ENCODE results near the gene VSIG10.

VSIG10 gene

DNA sequence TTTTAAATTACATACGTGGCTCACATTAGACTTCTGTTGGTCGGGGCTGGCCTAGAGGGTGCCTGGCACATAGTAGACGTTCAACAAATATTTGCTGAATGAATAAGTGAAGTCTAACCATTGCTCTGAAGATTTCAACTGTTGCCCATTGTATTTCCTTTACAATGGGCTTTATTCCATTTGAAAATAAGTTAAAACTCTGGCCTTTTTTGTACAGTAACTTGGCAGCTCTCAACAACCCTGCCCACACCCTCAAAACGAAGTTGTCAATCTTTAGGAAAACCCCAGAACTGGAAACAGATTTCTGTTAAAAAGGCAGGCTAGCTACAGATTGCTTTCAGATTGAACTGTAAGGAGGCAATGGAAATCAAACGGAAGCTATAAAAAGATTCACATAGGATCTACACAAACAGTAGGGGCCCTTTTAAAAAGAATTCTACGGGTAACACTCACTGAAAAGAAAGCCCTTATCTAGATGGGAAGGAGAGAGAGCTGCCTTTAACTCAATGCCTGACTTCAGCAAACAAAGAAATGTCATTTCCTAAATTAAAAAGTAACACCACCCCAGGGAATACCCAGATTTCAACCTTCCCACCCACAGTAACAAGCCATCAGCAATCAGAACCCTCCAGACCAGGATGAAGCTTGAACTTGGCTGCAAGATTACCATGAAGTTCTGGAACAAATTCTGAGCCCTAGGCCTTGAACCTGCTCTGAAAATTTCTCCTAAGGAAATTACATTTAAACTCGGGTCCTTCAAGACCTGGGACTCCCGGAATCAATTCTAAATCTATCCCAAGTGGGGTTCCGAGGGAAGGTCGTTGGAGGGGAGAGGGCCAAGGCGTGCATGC, 44.2 kb downstream of the VSIG10 start:
- peak in 1 of 2 experiments; percentile 34 for DNase-seq

DNA sequence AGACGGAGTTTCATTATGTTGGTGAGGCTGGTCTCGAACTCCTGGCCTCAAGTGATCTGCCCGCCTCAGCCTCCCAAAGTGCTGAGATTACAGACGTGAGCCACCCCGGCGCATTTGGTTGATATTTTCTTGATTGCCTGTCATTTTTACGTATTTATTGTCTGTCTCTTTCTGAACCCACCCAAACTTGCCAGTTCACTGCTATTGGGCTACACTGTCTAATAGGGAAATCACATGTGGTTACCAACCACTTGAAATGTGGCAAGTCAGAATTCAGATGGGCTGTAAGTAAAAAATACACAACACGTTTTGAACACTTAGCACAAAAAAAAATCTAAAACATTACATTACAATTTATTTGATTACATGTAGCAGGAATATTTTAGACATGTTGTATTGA, 44.9 kb downstream of the VSIG10 start:
- no peak for DNase-seq

- DNase-seq, result no peak
These were observed 45.6 kb downstream of the VSIG10 start for GRCh38 chr12:118058227-118058626.

DNA sequence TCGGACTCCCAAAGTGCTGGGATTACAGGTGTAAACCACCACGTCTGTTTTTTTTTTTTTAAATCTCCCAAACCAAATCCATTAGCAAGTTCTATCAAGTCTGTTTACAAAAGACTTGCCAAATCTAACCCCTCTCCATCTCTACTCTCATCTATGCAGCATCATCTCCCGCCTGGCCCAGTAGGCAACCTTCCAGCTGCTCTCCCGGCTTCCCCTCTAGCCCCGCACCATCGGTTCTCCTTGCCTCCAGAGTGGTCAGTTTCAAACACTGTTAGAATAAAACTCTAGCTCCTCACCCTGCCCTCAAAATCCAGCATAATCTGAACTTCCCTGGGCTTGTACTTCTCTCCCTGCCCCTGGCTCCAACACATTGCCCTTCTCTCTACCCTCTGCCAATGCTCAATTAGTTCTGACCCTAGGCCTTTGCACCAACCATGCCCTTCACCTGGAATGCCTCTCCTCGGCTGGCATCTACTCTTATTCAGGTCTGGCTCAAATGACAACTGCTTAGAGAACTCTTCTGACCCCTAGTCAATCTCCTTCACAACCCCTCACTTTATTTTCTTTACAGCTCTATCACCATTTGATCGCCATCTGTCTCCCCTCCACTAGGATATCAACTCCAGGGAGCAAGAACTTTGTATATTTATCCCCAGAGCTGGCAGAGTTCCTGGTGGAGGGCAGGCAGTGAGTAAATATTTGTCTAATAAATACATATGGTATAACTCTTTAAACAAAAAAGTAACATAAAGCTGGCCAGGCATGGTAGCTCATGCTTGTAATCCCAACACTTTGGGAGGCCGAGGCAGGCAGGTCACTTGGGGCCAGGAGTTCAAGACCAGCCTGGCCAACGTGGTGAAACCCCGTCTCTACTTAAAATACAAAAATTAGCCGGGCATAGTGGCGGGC, 47.7 kb downstream of the VSIG10 start:
- no peak for DNase-seq

DNA sequence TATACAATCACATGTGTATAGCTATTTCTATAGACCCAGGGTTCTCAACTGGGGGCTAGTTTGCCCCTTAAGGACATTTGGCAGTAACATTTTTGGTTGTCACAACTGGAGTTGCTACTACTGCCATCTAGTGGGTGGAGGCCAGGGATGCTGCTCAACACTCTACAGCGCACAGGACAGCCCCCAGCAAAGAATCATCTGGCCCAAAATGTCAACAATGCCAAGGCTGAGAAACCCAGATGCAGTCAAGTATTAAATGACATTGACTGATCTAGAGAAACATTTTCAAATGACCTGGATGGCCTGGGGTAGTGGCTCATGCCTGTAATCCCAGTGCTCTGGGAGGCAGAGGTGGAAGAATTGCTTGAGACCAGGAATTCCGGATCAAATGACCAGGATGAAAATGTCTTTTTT, 48.7 kb downstream of the VSIG10 start:
- peak in 1 of 2 experiments; percentile 70 for DNase-seq

- DNase-seq, result no peak
These were observed 50.5 kb downstream of the VSIG10 start for GRCh38 chr12:118053071-118053985.

- peak; percentile 76 to 83 for DNase-seq
These were observed 51.3 kb downstream of the VSIG10 start for GRCh38 chr12:118052324-118053070.

DNA sequence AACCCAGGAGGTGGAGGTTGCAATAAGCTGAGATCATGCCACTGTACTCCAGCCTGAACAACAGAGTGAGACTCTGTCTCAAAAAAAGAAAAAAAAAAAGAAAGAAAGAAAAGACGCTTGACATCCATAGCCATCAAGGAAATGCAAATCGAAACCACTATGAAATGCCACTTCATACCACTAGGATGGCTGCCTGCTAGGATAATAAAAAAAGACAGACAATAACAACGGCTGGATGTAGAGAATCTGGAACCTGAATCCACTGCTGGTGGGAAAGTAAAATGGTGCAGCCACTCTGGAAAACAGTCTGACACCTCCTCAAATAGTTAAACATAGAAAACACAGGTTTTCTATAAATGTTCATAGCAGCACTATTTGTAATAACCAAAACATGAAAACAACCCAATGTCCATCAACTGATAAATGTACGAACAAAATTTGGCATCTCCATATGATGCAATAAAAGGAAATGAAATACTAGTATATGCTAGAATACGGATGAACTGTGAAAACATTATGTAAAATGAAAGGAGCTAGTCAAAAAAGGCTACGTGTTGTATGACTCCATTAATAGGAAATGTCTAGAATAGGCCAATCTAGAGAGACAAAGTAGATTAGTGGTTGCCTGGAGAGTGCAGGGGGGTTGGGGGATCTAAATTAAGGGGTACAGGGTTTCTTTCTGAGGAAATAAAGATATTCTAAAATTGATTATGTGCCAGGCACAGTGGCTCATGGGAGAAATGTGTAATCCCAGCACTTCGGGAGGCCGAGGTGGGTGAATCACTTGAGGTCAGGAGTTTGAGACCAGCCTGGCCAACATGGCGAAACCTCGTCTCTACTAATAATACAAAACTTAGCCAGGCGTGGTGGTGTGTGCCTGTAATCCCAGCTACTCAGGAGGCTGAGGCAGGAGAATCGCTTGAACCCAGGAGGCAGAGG, 52.6 kb downstream of the VSIG10 start:
- DNase-seq, result no peak

- DNase-seq, result no peak
These were observed 57.4 kb downstream of the VSIG10 start for GRCh38 chr12:118046430-118046829.

DNA sequence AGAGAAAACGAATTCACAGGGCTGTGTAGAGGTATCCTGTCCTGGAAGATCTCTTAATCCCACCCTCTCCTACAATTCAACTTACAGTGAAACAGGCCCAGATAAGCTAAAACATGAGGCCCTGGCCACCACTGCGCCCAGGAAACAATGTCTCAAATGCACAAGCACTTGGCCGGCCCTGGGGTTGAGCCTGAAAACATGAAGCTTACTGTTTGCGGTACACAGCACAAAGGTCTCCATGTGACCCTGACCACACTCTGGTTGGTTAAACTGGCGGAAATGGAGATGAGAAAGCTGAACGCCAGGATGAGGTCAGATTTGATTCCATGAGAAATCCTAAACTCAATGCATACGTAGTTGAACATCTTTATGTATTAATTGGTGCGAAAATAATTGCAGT, 59.2 kb downstream of the VSIG10 start:
- DNase-seq, result no peak

DNA sequence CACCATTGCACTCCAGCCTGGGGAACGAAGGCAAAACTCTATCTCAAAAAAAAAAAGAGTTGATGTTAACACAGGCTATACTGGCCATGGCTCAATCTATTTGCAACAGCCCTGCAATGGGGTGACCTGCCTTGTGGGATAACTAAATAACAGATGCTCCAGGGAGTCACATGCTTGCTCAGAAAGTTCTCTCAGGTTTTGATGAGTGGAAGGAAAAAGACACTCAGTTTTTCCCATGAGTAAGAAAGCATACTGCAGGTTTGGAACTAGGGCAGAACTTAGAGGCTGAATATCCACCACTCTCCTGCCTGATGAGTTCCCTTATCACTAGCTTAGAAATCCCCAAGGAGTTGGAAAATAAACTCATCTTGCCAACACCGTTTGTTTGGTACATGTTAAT, 59.7 kb downstream of the VSIG10 start:
- DNase-seq, result no peak

DNA sequence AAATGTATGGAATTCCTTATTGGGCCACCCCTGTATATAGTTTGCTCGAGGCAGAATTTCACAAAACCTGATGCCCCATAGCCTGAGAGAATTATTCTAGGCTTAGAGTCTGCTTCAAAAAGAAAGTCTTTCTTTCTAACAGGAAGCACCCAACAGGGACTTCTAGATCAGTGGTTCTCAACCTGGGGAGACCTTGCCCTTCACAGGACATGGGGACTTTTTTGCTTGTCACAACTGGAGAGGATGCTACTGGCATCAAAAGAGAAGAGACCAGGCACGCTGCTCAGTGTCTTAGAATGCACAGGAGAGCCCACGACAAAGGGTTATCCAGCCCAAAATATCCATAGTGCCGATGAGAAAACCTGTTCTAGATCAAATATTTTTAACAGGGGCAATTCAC, 61.7 kb downstream of the VSIG10 start:
- DNase-seq, result no peak

GRCh38 chr12:118038137-118038536, 65.7 kb downstream of the VSIG10 start:
- peak in 1 of 2 experiments; percentile 41 for DNase-seq

DNA sequence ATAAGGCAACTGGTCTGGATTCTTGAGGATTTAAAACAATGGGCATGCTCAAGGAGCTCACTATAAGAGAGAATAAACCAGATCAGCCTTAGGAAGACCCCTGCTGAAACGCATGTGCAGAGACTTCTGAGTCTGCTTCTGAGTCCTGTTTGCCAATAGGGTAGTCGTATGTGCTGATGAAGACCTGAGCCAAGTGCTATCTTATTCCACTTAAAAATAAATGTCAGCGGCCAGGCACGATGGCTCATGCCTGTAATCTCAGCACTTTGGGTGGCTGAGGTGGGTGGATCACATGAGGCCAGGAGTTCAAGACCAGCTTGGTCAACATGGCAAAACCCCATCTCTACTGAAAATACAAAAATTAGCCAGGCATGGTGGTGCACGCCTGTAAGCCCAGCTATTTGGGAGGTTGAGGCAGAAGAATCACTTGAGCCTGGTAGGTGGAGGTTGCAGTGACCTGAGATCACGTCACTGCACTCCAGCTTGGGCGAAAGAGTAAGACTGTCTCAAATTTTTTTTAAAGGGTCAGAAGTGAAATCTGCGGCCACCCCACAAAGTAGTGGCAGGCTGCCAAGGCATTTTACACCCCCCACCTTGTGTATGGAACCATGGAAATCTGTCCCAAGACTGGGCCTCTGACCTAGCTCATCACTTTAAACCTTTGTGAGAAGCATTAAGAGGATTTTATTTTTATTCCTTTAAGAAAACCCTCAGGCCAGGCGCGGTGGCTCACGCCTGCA, 67.0 kb downstream of the VSIG10 start:
- DNase-seq, result no peak

DNA sequence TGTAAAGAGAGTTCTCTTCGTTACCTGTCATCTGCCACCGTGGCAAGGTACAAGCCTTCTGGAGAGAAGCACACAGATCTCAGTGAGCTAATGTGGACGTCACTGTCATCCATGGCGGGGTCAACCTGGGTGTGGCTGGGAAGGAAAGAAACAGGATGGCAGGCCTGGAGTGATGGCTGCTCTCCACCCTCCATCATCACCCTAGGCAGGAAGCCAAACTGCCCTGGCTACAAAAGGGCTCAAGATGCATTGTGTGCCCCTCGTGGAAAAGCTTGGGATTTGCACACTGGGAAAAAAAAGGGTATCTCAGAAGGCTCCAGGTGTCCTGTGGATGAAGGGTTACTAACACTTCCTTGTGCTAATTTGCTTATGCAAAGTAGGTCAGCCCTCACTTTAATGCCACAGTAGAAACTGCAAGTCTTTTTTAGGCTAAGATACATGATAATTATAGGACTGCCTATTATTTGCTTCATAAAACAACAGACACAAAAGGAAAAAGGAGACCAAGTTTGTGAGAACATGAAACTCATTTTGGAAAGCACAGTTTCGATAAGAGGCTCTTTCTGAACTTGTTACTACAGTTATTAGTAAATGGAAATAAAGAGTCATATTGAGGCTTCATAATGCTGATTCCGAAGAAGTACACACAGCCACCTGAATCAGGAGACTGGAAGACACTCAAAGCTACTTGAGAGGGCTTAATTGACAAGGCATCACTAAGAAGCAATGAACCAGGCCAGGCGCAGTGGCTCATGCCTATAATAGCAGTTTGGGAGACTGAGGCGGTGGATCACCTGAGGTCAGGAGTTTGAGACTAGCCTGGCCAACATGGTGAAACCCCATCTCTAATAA, 68.4 kb downstream of the VSIG10 start:
- peak; percentile 97 for DNase-seq

DNA sequence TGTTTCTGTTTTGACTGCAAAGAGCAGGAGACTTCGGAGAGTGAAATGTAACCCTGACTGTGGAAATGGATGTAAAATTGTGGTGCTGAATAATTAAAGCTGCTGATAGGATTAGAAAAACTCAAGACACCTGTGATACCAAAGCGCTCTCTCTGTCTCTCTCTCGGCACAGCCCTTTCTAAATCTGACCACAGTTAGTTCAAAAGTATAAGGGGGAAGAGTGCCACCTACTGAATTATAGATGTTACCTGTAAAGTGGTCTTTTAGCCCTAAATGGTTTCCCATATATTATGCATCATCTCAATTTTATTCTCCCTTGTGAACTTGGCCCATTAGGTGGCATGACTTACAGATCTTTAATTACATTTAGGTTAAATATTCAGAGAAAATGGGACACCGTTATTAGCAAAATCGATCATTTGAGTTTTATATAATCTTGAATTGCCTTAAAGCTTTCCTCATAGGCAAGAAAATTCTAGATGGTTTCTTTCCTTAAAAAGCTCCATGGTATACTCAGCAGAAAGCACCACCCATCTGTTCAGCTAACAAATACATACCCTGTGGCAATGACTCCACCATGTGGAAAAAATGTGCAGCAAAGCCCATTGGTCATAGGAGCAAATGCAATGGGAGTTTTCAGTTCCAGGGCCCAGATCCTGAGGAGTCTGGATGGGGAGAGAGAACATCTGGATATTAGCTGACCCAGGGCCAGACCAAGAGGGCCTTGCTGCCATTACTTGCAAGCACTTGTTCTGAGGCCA, 69.2 kb downstream of the VSIG10 start:
- DNase-seq, result peak; percentile 81 to 82

DNA sequence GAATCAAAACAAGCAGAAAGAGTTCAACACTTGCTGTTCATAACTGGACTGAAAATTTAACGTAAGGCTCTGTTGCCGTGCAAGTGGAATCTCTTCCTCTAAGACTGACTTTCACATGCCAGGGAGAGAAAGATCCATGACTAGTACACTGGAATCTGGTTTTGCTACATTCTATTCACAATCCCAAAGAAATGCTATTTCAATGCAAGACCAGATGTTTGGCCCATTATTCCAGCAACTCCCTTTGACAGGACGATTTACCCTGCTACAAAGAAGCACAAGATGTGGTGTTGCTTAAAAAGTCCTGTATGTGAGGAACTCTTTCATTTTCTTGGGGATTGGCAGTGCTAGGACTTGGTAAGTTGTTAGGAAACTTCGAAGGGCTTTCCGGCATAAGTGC, 69.9 kb downstream of the VSIG10 start:
- no peak for DNase-seq

DNA sequence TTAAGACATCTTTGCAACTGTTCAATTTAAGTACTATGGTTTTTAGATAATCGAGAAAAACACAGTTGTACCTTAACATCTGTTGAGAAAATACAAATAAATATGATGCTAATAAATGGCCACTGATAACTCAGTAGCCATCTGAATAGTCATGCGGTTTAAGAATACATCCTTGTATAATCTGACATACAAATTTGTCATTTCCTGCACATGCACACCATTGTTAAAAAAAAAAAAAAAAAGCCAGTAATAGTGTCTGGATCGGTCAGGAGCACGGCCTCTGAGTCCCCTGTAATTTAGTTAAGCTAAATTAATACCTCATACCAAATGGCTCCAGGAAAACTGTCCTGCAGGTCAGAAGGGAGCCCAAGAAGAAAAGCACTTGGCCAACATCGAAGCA, 70.5 kb downstream of the VSIG10 start:
- no peak for DNase-seq

All from NCI-H526 (cell line).